NCI-H1436 treated with DMSO at 0.1 percent for 48 hours (cell line): Measurements from ENCODE around the gene TPO.
"Not testable (repeated sequence)": the region's sequence is repeated elsewhere in the genome, so short reads cannot be mapped to it uniquely, and the experiment has no call there.

Experiments
- DNase-seq: peaks from one replicate; lab custom pipeline; 2025; lab: John Stamatoyannopoulos, UW

TPO gene

GRCh38 chr2:1405967-1406366 lies 7.3 kb upstream of the TPO start:
- no peak for DNase-seq

- no peak for DNase-seq
Observed at GRCh38 chr2:1406434-1406833, 6.8 kb upstream of the TPO start.

GRCh38 chr2:1407950-1408675 lies 5.2 kb upstream of the TPO start:
- no peak for DNase-seq

- DNase-seq: no peak
Observed at GRCh38 chr2:1414121-1414520, 858 bp downstream of the TPO start.

- DNase-seq: not testable (repeated sequence)
Observed at GRCh38 chr2:1414901-1415300, 1.6 kb downstream of the TPO start.

- DNase-seq: no peak
Observed at GRCh38 chr2:1415501-1415900, 2.2 kb downstream of the TPO start.

- DNase-seq: no peak
Observed at GRCh38 chr2:1418566-1418965, 5.3 kb downstream of the TPO start.

GRCh38 chr2:1420746-1421480 lies 7.7 kb downstream of the TPO start:
- DNase-seq: no peak

- DNase-seq: no peak
Observed at GRCh38 chr2:1421731-1422130, 8.5 kb downstream of the TPO start.

GRCh38 chr2:1422131-1422530 lies 8.9 kb downstream of the TPO start:
- no peak for DNase-seq

GRCh38 chr2:1422716-1423285 lies 9.5 kb downstream of the TPO start:
- DNase-seq: no peak

- no peak for DNase-seq
Observed at GRCh38 chr2:1427086-1427485, 13.8 kb downstream of the TPO start.

- no peak for DNase-seq
Observed at GRCh38 chr2:1429895-1430294, 16.6 kb downstream of the TPO start.

- DNase-seq: no peak
Observed at GRCh38 chr2:1430491-1430890, 17.2 kb downstream of the TPO start.

- no peak for DNase-seq
Observed at GRCh38 chr2:1431886-1432400, 18.7 kb downstream of the TPO start.

GRCh38 chr2:1432726-1433125 lies 19.5 kb downstream of the TPO start:
- DNase-seq: no peak

GRCh38 chr2:1436369-1436768 lies 23.1 kb downstream of the TPO start:
- DNase-seq: no peak

- DNase-seq: no peak
Observed at GRCh38 chr2:1437101-1437500, 23.8 kb downstream of the TPO start.

GRCh38 chr2:1437537-1437936 lies 24.3 kb downstream of the TPO start:
- DNase-seq: no peak

GRCh38 chr2:1438972-1439371 lies 25.7 kb downstream of the TPO start:
- DNase-seq: no peak

GRCh38 chr2:1440581-1440980 lies 27.3 kb downstream of the TPO start:
- no peak for DNase-seq

GRCh38 chr2:1446301-1446700 lies 33.0 kb downstream of the TPO start:
- no peak for DNase-seq

GRCh38 chr2:1448009-1448408 lies 34.7 kb downstream of the TPO start:
- DNase-seq: no peak
